Fibroblast of lung (primary cell): ENCODE data around the gene LYPLA2.

ENCODE experiments used
- CTCF ChIP-seq, 2 donors: IDR thresholded peaks in 1 of 2; conservative IDR thresholded peaks in 1 of 2; 1 replicate in 1 of 2; 2 replicates in 1 of 2; pipeline ENCODE4 v1.5.1; 2011 to 2012; ENCODE audit warnings: low read length in 2 of 2, control low read depth in 1 of 2, inconsistent platforms in 1 of 2, low read depth in 1 of 2, mild to moderate bottlenecking in 1 of 2
- EZH2 ChIP-seq: IDR thresholded peaks from 2 replicates; pipeline ENCODE4 v1.5.1; 2012; ENCODE audit warnings: low read length, control low read depth, mild to moderate bottlenecking; ENCODE audit errors: missing control alignments

GRCh38 chr1:23788695-23789094, 2.2 kb upstream of the LYPLA2 start:
- TF ChIP-seq CTCF (conservative IDR thresholded peaks at IDR 0.05 in 1 of 2, IDR thresholded peaks at IDR 0.05 in 1 of 2; ENCODE audit: low read depth in 1 of 2, low read length in 2 of 2) (no peak), EZH2 (no peak)
